IPS-11a (cell line): ENCODE measurements around the gene TNFRSF12A.

Experiments
- H3K4me3 ChIP-seq: one replicate; pipeline ENCODE4 v1.5.1; 2013; ENCODE audit warnings: low read depth, low read length, control low read depth

TNFRSF12A gene

DNA sequence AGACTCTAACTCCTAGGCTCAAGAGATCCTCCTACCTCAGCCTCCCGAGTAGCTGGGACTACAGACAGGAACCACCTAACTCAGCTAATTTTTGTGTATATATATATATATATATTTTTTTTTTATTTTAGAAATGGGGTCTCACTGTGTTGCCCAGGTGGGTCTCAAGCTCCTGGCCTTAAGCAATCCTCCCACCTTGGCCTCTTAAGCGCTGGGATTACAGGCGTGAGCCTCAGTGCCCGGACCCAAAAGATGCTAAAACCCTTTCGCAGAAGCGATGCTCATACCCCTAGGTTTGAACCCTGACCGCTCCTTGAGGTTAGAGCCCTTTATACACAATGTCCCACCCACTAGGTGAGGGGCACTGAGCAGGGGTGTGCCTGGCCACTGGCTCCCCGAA is 9.7 kb upstream of the TNFRSF12A start:
- H3K4me3 ChIP-seq = no peak overlapping the region

DNA sequence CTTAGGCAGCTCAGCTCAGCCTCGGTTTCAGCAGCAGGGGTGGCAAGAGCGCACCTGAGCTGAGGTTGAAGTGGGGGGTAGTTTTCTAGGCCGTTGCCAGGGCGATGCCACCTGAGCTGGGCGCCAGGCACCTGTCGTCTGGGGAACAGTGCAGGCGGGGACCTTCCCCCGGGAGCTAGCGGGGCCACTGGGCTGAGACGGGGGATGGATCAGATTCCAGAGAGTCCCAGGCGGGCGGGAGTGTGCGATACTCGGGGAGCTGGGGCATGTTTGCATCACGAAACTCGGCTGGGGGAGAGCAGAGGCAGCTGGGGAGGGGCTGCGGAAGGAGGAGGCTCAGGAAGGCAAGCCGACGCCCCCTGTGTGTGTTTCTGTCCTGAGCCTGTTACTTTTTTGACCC is 7.9 kb upstream of the TNFRSF12A start:
- no peak overlapping the region for H3K4me3 ChIP-seq

DNA sequence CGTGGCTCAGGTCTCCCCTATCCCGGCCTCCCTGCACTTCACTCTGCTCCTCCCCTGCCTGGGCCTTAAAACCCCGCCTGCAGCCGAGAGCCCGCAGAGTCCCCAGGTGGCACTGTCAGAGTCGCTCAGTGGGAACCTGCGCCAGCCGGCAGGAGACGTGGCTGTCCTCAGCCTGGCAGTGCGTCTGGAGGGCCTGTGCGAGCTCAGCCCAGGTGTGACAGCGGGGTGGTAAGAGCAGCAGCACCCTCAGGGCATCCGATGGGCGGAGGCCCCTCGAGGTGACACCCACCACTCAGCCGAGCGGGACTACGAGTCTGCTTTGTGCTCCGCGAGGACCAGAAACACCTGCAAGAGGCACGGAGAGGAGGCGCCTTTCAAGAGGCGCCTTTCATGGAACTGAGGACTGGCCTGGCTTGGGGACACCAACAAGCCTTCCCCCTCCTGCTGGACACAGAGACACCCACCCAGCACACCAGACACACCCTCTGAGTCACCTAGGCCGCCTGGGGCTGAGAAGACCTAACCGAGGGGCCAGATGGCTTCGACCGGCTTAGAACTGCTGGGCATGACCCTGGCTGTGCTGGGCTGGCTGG is 7.2 kb upstream of the TNFRSF12A start, which contains the start of gene CLDN9:
CLDN9 (plus strand) TSS at position 96 of the 593 bp plus-strand sequence; CDS start at position 536, 440 bp downstream.
- H3K4me3 ChIP-seq = no peak within 1 kb of the TSS

DNA sequence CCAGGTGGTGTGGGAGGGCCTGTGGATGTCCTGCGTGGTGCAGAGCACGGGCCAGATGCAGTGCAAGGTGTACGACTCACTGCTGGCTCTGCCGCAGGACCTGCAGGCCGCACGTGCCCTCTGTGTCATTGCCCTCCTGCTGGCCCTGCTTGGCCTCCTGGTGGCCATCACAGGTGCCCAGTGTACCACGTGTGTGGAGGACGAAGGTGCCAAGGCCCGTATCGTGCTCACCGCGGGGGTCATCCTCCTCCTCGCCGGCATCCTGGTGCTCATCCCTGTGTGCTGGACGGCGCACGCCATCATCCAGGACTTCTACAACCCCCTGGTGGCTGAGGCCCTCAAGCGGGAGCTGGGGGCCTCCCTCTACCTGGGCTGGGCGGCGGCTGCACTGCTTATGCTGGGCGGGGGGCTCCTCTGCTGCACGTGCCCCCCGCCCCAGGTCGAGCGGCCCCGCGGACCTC is 6.6 kb upstream of the TNFRSF12A start:
- H3K4me3 ChIP-seq = no peak overlapping the region

DNA sequence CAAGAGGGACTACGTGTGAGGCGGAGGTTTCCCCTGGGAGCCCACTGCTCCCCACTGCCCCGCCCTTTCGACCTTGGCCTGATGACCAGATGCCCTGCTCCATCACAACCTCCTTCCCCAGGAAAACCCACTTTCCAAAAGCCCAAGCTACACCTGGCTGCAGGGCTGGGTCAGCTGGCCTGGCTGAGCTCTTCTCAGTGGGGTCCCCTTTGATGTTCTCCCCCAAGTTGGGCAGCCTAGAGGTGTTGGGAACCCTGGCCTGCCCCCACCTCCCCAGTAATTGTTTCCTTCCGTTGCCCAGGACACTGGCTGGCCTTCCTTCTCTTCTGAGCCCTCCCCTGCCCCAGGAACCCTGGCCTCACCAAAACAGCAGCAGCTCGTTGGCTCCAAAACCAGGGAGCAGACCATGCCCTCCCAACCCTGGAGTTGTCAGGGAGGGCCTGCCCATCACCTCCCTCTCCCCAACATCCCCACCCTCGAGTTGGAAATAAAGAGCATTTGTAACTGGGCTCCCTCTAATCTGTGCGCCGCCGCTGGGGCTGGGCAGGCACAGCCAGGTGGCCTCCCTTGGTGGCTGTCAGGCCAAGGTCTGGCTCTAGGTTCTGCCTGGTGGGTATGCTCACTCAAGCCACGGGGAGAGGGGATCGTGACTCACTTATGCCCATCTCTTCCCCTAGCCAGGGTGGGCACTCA is 6.0 kb upstream of the TNFRSF12A start:
- H3K4me3 ChIP-seq = no peak overlapping the region

DNA sequence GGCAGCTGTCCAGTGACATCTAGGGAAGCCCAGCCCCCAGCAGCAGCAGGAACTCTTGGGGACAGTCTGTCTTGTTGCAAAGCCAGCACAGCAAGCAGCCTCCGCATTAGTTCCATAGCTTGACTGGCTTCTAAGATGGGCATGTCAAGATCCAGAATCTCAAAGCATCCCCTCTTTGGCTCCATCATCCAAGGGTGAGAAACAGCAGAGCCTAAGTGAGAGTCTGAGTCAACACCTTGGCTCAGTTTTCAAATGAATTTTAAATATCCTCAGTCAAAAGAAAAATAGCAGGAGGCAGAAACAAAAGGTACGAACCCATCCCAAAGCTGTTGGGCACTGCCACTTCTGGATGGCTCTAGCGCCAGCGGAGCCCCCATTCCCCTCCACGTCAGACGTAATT is 5.2 kb upstream of the TNFRSF12A start:
- H3K4me3 ChIP-seq = no peak overlapping the region

DNA sequence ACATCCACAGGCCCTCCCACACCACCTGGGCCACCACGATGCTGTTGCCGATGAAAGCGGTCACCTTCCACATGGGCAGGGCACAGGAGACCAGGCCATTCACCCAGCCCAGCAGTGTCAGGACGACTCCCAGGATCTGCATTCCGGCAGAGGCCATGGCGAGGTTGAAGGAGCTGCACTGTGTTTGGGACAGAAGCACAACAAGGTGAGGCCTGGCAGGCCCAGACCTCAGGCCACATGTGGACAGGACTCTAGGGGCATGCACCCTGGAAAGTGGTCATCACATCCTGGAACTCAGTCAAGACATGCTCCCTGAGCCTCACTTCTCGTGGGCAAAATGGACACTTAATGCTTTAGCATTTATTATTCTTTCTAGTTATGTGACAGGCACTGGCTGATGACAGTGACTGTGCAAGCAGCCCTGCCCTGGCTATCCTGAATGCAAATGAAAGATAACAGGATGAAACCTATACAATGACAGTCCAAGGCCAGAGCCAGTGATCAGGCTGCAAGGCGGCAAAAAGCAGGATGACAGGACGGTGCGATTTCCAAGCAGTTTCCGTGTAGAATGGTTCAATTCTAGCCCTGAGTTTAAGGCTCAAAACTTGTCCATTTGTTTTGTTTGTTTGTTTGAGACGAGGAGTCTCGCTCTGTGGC is 4.2 kb upstream of the TNFRSF12A start:
- no peak overlapping the region for H3K4me3 ChIP-seq

DNA sequence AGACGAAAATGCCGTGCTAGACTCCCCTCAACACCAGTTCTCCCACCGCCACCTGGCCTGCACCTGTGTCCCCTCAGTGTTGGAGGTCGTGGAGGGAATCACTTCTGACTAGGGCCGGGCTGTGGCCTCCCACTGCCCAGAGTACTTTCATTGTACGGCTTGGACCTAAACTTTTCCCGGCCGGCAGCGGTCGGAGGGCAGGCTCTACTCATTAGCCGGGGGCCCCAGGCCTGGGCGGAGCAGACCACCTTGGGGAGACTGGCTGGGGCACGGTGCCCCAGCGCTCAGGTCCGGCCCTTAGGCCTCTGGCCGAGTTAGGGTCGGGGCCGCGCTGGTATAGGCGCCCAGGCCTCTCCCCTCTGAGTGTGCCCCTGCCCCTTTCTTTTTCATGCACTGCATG is 2.8 kb upstream of the TNFRSF12A start:
- H3K4me3 ChIP-seq = peak overlapping the region; percentile 93

DNA sequence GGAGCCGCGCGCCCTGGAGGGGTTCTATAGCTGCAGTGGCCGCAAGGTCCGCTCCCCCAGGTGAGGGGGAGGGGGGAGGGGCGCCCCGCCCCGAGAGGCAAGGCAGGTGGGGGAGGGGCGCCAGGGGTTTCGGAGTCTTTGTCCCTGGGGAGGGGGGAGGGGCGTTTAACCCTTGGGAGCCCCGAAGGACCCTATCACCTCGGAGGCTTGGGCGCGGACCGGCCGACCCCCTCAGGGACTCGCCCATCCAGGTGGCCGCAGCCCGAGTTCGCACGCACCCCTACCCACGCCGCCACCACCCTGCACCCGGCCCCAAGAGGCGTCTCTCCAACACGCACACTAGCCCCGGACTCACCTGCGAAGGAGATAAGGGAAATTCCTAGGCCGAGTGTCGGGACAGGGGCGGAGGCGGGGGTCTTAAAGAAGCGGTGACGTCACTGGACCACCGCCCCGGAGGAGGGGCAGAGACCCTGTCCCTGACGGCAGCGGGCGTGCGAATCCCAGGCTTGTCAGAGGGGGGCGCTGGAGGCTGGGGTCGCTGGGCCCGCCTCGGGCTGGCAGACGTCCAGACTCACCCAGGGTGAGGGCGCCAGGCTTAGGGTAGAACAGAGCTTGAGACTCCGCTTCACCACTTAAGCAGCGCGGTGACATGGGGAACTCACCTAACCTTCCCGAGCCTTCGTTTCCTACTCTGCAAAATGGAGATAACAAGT is 2.2 kb upstream of the TNFRSF12A start, which contains the start of gene CLDN6:
CLDN6 (minus strand) TSS at position 390 of the 713 bp plus-strand sequence. CDS start 2,162 bp downstream, outside the sequence.
- peak within 1 kb of the TSS; percentile 93 for H3K4me3 ChIP-seq

DNA sequence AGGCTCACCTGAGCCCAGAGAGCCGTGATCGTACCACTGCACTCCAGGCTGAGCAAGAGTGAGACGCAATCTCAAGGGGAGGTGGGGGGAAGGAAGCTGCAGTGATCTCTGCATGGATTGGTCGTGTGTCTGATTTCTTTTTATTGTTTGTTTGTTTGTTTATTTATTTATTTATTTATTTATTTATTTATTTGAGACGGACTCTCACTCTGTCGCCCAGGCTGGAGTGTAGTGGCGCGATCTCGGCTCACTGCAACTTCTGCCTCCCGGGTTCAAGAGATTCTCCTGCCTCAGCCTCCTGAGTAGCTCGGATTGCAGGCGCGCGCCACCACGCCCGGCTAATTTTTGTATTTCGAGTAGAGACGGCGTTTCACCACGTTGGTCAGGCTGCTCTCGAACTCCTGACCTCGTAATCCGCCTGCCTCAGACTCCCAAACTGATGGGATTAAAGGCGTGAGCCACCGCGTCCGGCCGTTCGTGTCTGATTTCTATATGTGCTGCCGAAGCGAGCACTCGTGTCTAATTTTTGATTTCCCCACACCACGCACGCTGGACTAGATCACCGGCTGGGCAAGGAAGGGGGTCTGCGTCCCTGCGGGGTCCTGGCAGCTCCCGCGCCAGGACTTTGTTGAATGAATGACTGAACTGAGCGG is 448 bp upstream of the TNFRSF12A start:
- peak overlapping the region; percentile 28 for H3K4me3 ChIP-seq

DNA sequence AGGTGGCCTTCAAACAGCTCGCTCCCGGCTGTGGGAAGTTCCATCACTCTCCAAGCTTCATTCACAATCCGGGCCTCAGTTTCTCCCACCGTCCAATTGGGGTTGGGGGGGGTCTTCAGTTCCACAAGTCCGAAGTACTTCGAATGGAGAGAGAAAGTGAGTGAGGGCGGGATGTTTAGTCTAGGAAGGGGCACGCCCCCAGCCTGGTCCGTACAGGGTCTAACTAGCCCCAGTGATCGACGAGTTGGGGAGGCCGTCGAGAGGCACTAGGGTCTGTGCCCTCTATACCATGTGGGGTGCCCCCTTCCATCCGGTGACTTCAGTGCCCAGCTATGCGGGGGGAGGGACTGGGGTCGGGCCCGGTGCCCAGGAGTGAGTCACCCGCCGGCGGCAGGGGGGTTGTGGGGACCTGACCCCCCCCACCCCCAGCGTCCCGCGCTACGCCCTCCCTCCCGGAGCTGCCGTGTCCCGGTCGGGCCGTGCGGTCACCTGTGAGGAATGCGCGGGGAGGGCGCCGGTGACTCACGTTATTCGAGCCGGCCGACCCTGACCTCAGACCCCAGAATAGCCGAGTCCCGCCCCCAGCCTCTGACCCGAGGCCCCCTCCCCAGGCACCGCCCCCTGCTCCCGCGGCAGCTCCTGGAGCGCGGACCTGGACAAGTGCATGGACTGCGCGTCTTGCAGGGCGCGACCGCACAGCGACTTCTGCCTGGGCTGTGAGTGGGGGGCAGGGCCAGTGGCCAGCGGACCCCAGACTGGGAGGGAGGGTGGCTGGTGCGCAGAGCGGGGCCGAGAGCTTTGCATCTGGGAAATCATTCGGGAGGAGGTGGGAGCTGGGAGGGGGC is 658 bp downstream of the TNFRSF12A start:
- H3K4me3 ChIP-seq = peak overlapping the region; percentile 85

DNA sequence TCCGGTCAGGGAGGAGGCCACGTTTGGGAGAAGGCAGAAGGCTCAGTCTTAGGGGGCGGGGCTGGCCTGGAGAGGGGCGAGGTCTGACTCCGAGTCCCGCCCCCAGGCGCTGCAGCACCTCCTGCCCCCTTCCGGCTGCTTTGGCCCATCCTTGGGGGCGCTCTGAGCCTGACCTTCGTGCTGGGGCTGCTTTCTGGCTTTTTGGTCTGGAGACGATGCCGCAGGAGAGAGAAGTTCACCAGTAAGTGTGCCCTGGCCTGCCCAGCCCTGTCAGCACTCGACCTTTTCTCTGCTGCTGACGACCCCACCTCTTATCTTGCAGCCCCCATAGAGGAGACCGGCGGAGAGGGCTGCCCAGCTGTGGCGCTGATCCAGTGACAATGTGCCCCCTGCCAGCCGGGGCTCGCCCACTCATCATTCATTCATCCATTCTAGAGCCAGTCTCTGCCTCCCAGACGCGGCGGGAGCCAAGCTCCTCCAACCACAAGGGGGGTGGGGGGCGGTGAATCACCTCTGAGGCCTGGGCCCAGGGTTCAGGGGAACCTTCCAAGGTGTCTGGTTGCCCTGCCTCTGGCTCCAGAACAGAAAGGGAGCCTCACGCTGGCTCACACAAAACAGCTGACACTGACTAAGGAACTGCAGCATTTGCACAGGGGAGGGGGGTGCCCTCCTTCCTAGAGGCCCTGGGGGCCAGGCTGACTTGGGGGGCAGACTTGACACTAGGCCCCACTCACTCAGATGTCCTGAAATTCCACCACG is 1.5 kb downstream of the TNFRSF12A start:
- H3K4me3 ChIP-seq = peak overlapping the region; percentile 85

DNA sequence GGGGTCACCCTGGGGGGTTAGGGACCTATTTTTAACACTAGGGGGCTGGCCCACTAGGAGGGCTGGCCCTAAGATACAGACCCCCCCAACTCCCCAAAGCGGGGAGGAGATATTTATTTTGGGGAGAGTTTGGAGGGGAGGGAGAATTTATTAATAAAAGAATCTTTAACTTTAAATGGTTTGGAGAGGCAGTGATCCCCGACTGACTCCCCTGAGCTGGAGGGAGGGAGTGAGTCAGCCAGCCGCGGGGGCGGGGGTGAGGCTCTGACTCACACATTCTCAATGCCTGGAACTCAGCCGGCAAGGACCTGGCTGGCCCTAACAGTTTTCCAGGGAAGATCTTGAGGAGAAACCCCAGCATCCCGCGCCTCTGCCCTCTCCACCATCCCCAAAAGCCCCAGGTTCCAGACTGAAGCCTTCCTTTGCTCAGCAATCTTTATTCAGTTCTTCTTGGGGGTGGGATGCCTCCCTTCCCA is 2.1 kb downstream of the TNFRSF12A start:
- peak overlapping the region; percentile 85 for H3K4me3 ChIP-seq

DNA sequence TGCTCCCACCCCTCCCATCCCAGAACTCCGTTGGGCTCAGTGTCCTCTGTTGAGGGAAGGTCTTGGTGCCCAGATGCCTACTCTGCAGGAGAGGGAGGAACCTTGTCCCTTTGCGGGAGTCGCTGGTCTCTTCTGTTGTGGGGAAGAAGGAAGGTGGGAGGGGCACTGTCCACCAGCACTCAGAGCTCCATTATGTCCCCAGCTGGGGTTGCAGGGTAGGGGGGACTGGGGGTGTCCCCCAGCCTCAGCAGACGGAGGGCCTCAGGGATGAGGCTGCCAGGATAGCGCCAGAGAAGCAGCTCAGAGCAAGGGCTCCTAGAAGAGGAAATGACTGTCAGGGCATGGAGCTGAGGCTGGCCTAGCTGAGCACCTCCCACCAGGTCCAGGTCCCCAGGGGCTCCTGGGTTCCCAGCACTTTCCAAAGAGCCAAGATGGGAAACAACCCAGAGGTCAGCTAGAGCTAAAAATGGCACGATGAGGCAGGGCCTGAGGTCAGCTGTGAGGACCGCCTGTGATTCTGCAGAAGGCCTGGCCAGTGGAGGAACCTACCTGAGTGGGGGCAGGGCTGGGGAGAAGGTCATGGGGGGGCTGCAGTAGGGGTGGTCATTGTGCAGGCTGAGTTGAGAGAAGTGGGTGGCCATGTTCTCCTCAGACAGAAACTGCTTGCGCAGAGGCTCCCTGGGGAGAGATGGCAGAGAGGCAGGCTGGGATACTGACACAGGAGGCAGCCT is 2.7 kb downstream of the TNFRSF12A start:
- H3K4me3 ChIP-seq = peak overlapping the region; percentile 85

DNA sequence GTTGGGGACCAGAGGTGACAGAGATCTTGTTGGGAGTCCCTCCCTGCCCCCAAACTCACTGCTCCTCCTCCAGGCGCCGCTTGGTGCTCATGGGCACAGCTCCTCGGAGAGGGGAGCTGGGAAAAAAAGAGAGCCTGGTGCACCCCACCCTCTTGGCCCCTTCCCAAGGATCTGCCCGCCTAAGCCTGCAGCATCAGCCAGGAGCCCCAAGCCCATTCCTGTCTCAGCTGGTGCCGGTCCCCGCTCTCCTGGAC is 3.2 kb downstream of the TNFRSF12A start:
- H3K4me3 ChIP-seq = peak overlapping the region; percentile 85

DNA sequence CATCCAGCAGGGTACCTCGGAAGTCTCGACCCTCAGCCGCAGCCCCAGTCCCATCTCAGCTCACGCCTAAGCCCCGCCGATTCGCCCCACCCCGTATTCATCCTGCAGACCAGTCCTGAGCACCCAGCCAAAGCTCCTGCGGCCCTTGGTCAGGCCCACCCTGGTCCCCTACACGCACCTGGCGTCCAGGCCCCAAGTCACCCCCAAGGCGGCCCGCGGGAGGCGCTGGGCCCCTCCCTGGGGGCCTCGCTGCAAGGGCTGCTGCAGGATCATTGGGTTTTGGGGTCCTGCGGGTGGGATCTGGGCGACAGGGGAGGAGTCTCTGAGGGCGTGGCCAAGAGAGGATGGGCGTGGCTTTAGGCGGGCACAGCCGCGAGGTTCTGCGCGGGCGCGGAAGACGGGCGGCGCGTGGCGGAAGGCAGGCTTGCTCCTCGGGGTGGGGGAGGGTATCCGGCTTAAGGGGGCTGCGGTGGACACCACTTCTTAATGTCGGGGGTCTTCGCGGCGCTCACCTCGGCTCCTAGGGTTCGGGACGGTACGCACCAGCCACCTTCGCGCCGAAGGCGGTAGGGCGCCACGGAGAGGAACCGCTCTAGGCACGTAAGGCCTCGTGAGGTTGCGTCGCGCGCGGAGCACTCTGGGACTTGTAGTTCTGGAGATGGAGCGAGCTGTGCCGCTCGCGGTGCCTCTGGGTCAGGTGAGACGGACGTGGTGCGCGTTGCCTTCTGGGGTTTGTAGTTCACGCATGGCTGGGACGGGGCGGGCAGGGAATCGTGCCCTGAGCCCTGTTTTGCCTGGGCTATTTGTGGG is 3.7 kb downstream of the TNFRSF12A start, which contains the start of the genes HCFC1R1 and THOC6:
HCFC1R1 (minus strand) TSS at position 274 of the 810 bp plus-strand sequence; CDS start at position 273, 1 bp downstream.
THOC6 (plus strand) TSS at position 367 of the 810 bp plus-strand sequence; CDS start at position 659, 292 bp downstream.
- peak within 1 kb of the TSS; percentile 85 for H3K4me3 ChIP-seq
